Skin epidermis (tissue), 12 donors: ENCODE results near the gene KRT78.

ENCODE experiments used
- H3K27ac ChIP-seq, 21 experiments: fragments of 200-600 bp; sonication (generic) in 11 of 21; one replicate each; pipeline ENCODE4 v1.5.0; 2020; ENCODE audit warnings: mild to moderate bottlenecking in 3 of 21, inconsistent platforms in 2 of 21, moderate library complexity in 2 of 21
- H3K4me3 ChIP-seq, 7 experiments: fragments of 200-600 bp; sonication (generic) in 2 of 7; one replicate each; pipeline ENCODE4 v1.5.0; 2020; ENCODE audit warnings: inconsistent platforms in 2 of 7, mild to moderate bottlenecking in 2 of 7, moderate library complexity in 1 of 7

KRT78 gene

DNA sequence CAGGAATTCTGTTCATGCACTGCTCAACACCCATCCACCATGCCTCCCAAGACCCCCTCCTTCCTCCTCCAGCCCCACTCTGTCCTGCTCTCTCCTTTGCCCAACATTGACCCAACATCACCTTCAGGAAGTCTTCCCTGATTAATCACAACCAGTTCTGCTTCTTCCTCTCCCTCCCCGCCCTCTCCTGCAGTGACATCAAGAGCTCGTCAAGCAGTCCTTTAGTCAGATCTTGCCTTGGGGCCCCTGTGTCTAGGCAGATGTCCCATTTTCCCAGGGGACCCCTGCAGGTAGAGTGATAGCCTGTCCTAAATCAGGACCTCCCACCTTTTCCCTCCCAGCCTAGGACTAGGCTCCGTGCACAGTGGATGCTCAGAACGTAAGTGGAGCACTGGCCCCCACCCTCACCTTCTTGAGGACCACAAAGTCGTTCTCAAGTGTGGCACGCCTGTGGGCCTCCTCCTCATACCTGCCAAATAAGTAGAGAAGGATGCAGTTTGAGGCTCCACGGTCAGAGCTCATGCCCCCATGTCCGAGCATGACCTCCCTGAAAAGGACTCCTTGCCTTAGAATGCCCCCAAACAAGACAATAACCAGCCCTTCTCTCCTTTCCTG is 2.3 kb downstream of the KRT78 start:
- Histone ChIP-seq H3K27ac (peak overlapping the region in 5 of 21 experiments; percentile 15 to 71 (median 63)), H3K4me3 (no peak overlapping the region)

DNA sequence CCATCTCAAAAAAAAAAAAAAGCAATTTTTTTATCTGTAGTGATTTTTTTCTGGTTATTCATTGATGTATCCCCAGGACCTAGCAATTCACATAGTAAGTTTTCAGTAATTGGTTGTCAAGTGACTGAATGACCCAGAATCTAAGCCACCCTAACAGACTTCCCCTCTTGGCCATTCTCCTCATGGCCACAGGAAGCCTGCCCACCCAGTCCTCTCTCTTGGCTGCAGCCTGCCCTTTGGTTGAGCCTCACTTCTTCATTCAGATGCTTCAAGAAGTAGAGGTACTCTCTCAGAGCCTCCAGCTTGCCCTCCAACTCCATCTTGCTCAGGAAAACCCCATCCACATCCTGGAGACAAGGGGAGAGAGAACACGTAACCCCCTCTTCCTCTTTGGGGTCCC is 2.8 kb downstream of the KRT78 start:
- no peak overlapping the region for H3K4me3 ChIP-seq

DNA sequence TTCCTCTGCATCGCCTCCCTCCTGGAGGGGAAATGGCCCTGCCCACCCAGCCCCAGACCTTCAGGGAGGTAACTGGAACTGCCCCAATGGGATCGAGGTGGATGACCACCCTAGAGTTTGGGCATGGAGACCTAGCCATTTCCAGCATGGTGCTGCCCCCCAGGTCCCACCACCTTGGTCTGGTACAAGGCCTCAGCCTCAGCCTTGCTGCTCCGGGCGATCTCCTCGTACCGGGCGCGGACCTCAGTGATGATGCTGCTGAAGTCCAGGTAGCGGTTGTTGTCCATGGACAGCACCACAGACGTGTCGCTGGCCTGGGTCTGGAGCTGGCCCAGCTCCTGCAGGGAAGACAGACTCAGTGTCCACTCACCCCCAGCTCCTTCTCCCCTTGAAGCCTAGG is 4.4 kb downstream of the KRT78 start:
- H3K4me3 ChIP-seq, result no peak overlapping the region

More for the DNA sequence above, 2.8 kb downstream of the KRT78 start:
- H3K27ac ChIP-seq, result no peak overlapping the region

DNA sequence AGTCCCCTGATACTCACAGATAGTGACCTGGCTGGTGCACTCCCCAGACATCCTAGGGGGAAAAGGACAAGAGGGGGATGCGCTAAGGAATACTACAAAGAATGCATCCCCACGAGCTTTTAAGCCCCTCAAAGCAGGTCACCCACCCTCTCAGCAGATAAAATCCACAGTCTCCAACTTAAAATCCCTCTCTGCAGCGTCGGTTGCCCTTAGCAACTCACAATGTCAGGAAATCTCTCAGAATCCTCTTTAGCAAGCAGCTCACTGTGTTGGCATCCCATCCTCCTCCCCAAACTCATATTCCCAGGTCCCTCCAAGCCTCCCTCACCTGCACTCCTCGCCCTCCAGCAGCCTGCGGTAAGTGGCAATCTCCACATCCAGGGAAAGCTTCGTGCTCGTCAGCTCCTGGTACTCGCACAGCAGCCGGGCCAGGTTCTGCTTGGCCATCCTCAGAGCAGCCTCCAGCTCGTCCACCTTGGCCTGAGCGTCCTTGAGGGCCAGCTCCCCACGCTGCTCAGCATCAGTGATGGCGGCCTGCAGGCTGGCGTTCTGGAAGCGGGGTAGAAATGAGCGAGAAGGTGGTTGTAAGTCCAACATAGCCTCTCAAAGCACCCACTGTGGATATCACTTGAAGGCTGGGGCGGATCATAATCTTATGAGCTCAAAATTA is 9.2 kb downstream of the KRT78 start:
- H3K4me3 ChIP-seq, result no peak overlapping the region
- H3K27ac ChIP-seq, result no peak overlapping the region

More for the DNA sequence above, 4.4 kb downstream of the KRT78 start:
- H3K27ac ChIP-seq, result no peak overlapping the region

DNA sequence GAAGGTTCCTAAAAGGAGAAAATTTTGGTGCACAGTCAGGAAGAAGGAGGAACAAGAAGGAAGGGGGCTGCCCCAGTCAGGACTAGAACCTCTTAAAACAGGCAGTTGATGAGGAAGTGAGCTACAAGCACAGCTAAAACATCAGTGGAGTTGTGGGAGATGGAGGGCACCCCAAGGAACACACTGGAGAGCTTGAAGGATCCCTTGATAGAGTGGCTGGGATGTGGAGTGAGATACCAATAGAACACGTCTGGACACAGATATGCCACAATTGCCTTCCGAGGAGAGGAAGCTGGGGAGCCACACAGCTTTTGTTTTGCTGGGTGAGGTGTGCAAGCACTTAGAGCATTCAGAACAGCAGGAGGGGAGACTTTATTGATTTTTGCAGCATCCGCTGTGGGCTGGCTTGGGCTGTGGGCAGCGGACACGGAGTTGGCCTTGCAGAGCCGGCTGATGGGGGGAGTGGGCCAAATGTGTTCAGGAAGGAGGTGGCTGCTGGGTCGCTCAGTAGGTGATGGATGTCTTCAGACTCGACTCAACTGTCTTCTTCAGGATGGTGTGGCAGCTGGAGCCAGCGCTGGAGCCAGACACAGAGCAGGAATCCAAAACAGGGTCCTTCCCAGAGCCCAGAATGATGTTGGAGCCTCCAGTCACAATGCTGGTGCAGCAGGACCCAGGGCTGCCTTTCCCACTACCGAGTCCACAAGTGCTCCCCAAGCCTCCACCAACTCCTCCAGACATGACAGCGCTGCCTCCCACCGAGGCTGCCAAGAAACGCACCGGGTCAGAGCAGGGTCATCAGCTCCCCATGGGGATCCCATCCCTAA is 10.0 kb downstream of the KRT78 start:
- Histone ChIP-seq H3K27ac (no peak overlapping the region), H3K4me3 (no peak overlapping the region)

DNA sequence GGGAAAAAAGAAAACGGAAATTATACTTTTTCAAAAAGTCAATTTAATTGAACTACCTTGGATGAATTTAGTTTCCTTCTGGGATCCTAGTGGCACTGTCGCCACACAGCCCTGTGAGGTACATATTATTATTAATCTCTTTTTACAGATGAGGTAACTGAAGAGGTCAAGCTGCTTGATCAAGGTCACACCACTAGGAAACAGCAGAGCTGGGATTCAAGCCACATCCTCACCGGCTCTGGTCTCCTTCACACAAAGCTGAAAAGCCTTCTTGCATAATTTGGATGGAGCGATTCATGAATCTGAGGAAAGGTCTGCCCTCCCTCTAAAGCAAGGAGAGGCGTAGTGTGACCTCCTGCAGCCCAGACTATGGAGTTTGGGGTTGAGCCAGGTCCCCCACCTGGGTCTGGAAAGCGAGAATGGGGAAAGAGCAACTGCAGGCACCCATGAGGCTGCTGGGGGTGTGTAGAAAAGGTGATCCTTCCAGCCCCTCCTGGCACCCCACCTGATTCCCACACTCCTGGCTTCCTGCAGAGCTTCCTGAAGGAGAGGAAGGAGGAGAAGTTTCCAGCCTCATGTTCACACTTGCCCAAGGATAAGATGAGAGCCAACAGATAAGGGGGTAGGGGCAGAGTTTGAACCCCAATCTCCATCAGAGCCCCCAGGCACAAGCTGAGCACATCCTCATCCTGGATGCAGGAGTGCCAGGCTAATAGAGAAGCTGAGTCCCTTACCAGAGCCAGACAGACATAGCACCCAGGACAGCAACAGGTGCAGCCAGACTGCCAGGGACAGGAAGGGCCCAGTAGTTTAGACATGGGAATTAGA is 10.8 kb downstream of the KRT78 start:
- peak overlapping the region in 5 of 21 experiments; percentile 1 to 37 (median 7) for H3K27ac ChIP-seq
- no peak overlapping the region for H3K4me3 ChIP-seq

DNA sequence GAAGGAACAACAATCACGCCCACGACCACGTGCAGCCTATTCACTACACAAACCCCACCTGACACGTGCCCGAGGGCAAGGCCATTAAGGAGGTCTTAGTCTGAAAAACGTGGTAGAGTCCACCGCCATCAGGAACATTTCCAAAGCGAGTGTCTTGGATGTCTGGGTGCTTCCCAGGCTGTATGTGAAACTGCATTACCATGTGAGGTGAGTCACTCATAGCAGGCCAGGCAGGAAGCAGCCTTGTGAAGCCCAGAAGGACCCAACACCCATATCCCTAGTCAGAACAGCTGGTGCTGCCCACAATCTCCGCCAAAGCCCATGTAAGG is 11.4 kb downstream of the KRT78 start:
- peak overlapping the region in 6 of 21 experiments; percentile 4 to 73 (median 40) for H3K27ac ChIP-seq
- H3K4me3 ChIP-seq, result no peak overlapping the region

DNA sequence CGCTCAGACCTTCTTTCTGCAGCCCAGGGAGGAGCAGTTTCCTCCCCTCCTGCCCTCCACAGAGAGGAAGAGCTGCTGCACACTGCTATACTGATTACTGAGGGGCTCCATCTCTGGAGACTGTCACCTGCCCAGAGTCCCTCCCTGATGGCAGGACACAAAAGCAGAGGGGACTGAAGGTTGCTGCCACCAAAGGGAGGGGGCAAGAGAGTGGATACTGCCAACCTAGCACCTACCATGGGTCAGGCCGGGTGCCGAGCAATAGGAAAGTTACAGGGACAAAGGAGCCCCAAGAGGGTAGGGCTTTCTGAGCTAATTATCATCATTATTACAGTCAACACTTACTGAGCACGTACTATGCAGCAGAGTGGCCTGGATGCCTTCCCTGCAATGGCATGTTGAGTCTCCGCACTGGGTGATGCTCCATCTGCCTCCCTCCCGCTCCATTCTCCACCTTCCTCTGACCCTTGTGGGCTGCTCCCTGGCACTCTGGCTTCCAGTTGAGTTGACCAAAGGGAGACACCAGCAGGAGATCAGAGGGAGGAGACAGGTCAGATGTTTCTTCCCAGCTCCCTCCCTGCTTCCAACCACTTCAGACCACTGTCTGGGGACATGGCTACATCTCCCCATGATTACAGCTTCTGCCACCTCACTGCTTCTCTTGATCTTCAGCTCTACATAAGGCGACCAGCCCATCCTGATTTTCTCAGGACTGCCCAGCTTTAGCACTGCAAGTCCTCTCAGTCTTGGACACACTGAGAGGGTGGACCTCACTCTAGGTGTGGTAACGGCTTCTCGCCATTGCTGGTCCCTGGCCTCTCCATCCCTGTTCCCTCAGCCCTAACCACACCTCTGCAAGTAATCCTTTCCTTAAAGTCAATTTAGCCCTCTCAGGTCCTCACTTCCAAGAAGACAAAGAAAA is 12.0 kb downstream of the KRT78 start:
- peak overlapping the region in 9 of 21 experiments; percentile 4 to 73 (median 35) for H3K27ac ChIP-seq

DNA sequence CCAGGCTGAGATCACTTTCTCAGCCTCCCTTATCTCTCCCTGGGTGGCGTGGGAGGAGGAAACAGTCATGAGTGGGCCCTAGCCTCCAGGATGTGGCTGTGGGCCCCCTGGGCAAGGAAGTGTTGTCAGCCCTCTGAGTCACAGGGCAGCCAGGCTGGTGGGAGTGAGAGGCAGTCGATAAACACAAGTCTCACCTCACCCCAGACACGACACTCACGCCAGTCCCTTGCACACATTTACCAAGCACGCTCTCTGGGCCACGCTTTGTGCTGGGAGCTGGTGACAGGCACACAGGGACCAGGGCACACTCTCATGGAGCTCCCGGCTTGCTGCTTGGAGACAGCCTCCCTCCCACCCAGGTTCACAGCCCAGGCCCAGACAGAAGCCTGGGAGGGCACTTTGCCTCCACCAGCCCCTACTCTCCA is 12.7 kb downstream of the KRT78 start:
- Histone ChIP-seq H3K27ac (peak overlapping the region in 7 of 21 experiments; percentile 4 to 73 (median 35)), H3K4me3 (no peak overlapping the region)

More for the DNA sequence above, 12.0 kb downstream of the KRT78 start:
- H3K4me3 ChIP-seq, result no peak overlapping the region

DNA sequence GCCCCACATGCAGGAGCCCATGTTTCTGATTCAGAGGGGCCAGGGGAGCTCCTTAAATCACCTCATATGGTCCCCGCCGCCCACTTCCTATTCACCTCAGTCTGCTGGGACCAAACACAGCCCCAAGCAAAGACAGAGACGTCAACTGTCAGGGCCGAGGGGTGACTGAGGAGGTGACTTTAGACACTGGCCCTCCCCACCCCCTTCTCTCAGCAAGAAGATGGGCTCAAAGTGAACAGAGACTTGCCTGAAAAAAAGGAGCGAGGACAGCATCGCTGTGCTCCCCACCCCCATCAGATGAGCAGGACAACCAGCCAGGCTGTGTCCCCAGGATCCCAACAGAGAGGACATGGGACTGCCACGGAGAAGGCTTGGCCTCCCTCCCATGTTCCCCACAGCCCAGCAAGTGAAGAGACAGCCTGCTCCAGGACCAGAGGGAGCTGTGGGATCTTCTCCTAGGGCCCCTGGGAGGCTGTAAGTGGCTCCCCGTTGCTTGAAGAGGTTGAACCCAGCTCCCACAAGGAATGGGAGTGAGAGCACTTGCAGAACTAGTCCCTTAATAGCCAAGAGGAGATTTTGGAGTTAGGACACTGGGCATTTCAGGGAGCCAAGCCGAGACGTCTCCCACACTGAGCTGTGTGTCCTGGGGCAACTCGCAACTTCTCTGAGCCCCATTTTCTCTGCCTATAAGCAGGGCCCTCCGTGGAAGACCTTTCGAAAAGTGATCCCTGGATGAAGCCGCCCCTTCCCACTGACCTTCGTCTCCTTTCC is 13.3 kb downstream of the KRT78 start:
- Histone ChIP-seq H3K4me3 (no peak overlapping the region), H3K27ac (peak overlapping the region in 5 of 21 experiments; percentile 4 to 73 (median 33))

DNA sequence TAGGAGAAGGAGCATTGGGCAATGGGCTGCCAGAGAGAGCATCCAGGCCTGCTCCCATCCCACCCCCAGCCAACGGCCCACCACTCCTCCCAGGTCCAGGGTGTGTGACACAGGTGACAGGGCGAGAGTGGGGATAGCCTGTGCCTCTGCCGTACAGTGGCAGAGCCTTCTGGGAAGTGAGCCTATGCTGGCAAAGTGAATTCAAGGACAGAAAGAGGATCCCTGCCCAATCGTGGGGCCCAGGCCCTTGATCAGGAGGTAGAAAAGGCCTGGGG is 14.1 kb downstream of the KRT78 start:
- H3K4me3 ChIP-seq, result no peak overlapping the region
- peak overlapping the region in 6 of 21 experiments; percentile 16 to 43 (median 28) for H3K27ac ChIP-seq

DNA sequence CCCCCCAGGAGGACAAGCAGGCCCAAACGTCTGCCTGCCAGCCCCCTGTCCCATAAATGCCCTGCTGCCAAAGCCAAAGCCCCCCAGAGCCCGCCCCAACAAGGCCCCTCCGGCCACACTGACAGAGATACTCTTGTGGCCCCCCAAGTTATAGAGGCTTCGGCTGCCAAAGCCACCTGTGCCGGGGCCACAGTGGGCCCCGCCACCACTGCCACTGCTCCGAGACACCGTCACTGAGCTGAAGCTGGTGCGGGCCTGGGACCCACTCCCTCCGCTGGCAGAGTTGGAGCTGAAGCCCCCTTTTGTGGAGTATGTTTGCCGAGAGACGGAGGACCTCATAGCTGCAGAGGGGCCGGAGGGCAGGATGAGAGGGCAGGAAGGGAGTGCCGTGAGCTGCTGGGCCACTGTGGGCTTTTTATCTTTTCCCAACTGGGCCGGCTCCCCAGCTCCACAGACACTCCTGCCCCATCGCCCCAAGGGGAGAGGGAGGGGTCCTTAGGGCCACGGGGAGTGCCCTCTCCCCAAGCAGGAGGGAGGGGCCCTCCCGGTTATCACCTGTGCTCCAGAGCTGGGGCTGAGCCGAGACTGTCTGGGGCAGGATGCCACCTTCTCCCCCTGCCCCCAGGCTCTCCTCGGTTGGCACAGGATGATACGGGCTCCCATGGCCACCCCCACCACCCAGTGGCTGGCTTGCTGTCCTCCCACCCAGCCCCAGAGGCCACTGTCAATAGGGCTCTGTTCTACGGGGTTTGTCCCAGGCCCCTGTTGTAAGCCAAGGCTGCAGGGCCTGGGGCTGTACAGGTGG is 14.7 kb downstream of the KRT78 start, which contains the start of gene KRT79:
Gene KRT79 (minus strand): TSS at position 390 of the 805 bp plus-strand sequence. CDS start 51 bp downstream, at position 339.
- Histone ChIP-seq H3K4me3 (peak within 1 kb of the TSS in 1 of 7 experiments; percentile 7), H3K27ac (peak within 1 kb of the TSS in 10 of 21 experiments; percentile 4 to 43 (median 28))

DNA sequence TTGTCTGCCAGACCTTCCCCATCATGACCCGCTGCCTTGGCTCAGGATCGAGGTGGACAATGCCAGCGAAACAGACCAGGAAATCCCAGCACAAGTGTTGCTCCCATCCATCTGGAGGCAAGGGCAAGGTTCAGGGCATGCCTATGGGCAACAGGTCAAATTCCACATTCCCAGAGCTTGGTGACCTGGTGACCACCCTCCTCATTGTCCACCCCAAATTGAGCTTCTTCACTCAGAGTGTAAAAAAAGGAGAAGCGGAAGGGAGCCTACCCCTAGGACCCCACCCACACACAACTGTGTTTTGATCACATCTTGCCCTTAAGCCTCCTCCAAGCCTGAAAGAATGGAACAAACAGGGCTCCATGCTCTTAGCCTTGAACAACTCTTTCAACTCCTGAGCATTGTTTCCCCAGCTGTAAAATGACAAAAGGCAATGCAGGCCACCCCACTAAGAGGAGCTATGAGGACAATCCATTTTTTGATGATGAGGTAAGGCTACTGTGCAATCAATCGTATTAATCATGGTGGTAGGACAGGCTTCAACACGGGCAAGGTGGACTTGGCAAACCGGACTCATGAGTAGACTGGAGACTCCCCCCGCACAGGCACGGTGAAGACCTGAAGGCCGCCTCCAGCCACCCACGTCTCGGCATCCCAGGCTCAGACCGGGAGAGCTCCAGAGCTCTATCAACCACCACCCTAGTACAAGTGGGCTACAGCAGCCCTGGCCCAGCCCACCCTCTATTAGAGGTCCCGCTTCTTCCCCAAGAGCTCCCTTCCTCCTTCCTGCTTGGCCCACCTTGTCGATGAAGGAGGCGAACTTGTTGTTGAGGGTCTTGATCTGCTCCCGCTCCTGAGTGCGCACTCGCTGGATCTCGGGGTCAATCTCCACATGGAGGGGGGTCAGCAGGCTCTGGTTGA is 15.5 kb downstream of the KRT78 start:
- Histone ChIP-seq H3K4me3 (peak overlapping the region in 1 of 7 experiments; percentile 13), H3K27ac (peak overlapping the region in 6 of 21 experiments; percentile 4 to 42 (median 13))

DNA sequence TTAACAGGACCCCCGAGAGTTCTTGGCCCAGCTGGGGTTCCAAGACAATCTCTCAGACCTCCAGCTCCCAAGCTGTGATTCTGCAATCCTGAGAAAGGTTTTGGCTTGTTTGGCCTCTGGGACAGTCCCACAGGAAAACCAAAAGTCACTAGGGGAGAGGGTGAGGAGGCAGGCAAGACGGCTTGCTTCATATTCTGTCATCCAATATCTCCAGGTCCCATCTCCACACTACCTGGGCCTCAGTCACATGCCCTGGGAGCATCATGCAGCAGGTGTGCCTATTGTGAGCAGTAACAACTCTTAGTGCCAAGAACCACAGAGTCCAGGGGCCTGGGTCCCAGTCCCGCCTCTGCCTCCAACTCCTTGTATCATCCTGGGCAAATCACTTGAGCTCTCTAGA is 16.3 kb downstream of the KRT78 start:
- H3K4me3 ChIP-seq, result peak overlapping the region in 1 of 7 experiments; percentile 13
- no peak overlapping the region for H3K27ac ChIP-seq

DNA sequence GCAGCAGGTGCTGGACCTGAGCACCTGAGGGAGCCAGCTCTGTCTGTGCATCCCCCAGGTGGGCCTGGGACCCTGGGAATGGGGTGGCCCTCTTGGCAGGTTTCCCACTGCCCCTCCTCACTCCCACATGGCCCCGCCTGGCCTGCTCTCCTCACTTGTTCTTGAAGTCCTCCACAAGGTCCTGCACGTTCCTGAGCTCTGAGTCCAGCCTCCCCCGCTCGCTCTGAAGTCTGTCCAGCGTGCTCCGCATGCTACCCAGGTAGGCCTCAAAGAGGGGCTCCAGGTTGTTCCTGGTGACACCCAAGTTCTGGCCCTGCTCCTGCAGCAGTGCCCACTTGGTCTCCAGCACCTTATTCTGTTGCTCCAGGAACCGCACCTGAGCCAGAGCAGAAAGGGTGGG is 17.5 kb downstream of the KRT78 start:
- H3K4me3 ChIP-seq, result no peak overlapping the region
- H3K27ac ChIP-seq, result no peak overlapping the region
